WI38 (cell line): ENCODE measurements around the gene TMF1.

Source experiments
- H3K4me3 ChIP-seq: 2 replicates; pipeline ENCODE4 v1.5.1; 2011; ENCODE audit warnings: low read depth, mild to moderate bottlenecking, control low read depth, low read length
- CTCF ChIP-seq: IDR thresholded peaks from 2 replicates; pipeline ENCODE4 v1.5.1; 2012; ENCODE audit warnings: low read depth, mild to moderate bottlenecking, control low read depth, low read length

Gene TMF1

GRCh38 chr3:68972358-68972979, 79.7 kb downstream of the TMF1 start:
- peak; percentile 80 for TF ChIP-seq CTCF

More at GRCh38 chr3:68972358-68972979, 79.7 kb downstream of the TMF1 start:
- no peak overlapping the region for H3K4me3 ChIP-seq
